Measurements from ENCODE around the gene TMEM205.
A peak's percentile ranks its signal among the peaks of the same experiment; 100 is the strongest.
"Not testable (repeated sequence)": the region's sequence is repeated elsewhere in the genome, so short reads cannot be mapped to it uniquely, and the experiment has no call there.

TMEM205 gene

DNA sequence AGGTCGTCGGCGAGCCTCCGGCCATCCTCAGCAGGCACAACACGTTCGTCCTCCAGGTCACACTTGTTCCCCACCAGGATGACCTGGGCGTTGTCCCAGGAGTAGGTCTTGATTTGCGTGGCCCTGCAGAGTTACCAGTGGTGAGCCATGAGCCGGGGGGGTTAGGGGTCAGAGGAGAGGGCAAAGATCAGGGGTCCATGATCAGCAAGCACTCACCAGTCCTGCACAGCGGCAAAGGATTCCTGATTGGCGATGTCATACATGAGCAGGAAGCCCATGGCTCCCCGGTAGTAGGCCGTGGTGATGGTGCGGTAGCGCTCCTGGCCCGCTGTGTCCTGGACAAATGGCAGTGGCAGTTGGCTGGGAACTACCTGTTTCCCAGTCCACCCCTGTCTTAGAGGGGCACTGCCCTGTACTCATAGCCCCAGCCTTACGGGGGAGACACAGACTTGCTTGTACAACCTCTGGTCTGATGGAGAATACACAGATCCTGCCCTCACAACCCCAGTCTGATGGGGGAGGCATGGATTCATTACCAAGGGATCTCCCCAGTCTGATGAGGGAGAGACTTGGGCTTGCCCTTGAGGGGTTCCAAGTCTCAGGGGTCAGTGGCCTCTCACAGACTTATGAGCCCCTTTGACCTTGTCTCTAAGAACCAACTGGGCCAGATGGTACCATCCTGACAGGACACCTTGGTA, 10.5 kb downstream of the TMEM205 start:
- no peak overlapping the region for H3K4me3 ChIP-seq (ENCODE audit: low read length)
- DNase-seq (ENCODE audit: low read depth): no peak
- H3K4me1 ChIP-seq (ENCODE audit: control insufficient read depth, insufficient read depth, low read length): peaks cover 12% of the 10 kb centered on the region
- no peaks in the 10 kb centered on the region for H3K9me3 ChIP-seq (ENCODE audit: control insufficient read depth, low read length)
- no peak overlapping the region for H3K9ac ChIP-seq (ENCODE audit: low read length)
- H3K27me3 ChIP-seq (replicated peaks; ENCODE audit: control insufficient read depth, insufficient read depth, low read length): no peaks in the 10 kb centered on the region
- H3K36me3 ChIP-seq (ENCODE audit: control insufficient read depth, insufficient read depth, low read length, severe bottlenecking): peaks cover 4% of the 10 kb centered on the region

GRCh38 chr19:11333838-11334237, 12.2 kb downstream of the TMEM205 start:
- H3K36me3 ChIP-seq (ENCODE audit: control insufficient read depth, insufficient read depth, low read length, severe bottlenecking); H3K4me1 ChIP-seq (ENCODE audit: control insufficient read depth, insufficient read depth, low read length); DNase-seq (ENCODE audit: low read depth); H3K9me3 ChIP-seq (ENCODE audit: control insufficient read depth, low read length); H3K27me3 ChIP-seq (replicated peaks; ENCODE audit: control insufficient read depth, insufficient read depth, low read length); H3K4me3 ChIP-seq (ENCODE audit: low read length); H3K9ac ChIP-seq (ENCODE audit: low read length): not testable (repeated sequence)

DNA sequence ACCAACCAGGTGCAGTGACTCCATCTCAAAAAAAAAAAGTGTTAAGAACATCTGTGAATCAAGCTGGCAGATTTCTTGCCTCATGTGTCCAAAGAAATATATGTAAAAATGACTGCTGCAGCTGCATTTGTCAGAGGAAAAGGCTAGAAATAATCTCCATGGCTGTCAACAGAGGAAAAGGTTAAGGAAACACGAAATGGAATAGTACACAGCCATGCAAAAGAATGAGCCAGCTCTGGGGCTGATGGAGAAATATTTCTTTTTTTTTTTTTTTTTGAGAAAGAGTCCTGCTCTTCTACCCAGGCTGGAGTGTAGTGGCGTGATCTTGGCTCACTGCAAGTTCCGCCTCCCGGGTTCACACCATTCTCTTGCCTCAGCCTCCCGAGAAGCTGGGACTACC, 13.2 kb downstream of the TMEM205 start:
- DNase-seq (ENCODE audit: low read depth): no peak
- Histone ChIP-seq H3K9ac (ENCODE audit: low read length) (no peak overlapping the region), H3K4me3 (ENCODE audit: low read length) (no peak overlapping the region), H3K4me1 (ENCODE audit: control insufficient read depth, insufficient read depth, low read length) (no peaks in the 10 kb centered on the region), H3K36me3 (ENCODE audit: control insufficient read depth, insufficient read depth, low read length, severe bottlenecking) (peaks cover 4% of the 10 kb centered on the region), H3K9me3 (ENCODE audit: control insufficient read depth, low read length) (no peaks in the 10 kb centered on the region), H3K27me3 (replicated peaks; ENCODE audit: control insufficient read depth, insufficient read depth, low read length) (no peaks in the 10 kb centered on the region)

DNA sequence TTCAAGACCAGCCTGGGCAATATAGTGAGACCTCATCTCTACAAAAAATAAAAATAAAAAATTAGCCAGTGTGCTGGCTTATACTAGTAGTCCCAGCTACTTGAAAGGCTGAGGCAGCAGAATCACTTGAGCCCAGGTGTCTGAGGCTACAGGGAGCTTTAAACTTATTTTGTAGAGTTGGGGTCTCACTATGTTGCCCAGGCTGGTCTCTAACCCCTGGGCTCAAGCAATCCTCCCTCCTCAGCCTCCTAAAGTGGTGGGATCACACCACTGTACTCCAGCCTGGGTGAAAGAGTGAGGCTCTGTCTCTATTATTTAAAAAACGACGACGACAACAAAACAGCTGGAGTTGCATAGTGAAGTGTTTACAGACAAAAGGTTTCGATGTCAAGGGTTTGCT, 14.6 kb downstream of the TMEM205 start:
- no peak overlapping the region for H3K4me3 ChIP-seq (ENCODE audit: low read length)
- peaks cover 4% of the 10 kb centered on the region for H3K36me3 ChIP-seq (ENCODE audit: control insufficient read depth, insufficient read depth, low read length, severe bottlenecking)
- H3K9me3 ChIP-seq (ENCODE audit: control insufficient read depth, low read length): no peaks in the 10 kb centered on the region
- H3K4me1 ChIP-seq (ENCODE audit: control insufficient read depth, insufficient read depth, low read length): no peaks in the 10 kb centered on the region
- no peaks in the 10 kb centered on the region for H3K27me3 ChIP-seq (replicated peaks; ENCODE audit: control insufficient read depth, insufficient read depth, low read length)
- no peak overlapping the region for H3K9ac ChIP-seq (ENCODE audit: low read length)
- DNase-seq (ENCODE audit: low read depth): no peak

DNA sequence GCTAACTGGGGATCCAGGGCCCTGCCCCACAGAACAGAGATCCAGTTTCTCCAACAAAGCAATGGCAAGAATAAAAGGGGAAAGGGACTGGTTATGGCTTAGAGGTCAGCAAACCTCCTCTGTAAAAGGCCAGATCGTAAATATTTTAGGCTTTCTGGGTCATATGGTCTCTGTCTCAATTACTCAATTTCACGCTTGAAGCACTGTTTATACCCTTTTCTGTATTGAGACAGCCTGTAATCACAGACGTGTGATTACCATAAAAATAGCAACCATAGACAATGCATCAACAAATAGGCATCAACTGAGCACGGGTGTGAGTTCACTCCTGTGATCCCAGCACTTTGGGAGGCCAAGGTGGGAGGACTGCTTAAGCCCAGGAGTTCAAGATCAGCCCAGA, 15.9 kb downstream of the TMEM205 start:
- no peaks in the 10 kb centered on the region for H3K9me3 ChIP-seq (ENCODE audit: control insufficient read depth, low read length)
- DNase-seq (ENCODE audit: low read depth): no peak
- H3K9ac ChIP-seq (ENCODE audit: low read length): no peak overlapping the region
- no peaks in the 10 kb centered on the region for H3K27me3 ChIP-seq (replicated peaks; ENCODE audit: control insufficient read depth, insufficient read depth, low read length)
- no peak overlapping the region for H3K4me3 ChIP-seq (ENCODE audit: low read length)
- peaks cover 2% of the 10 kb centered on the region for H3K36me3 ChIP-seq (ENCODE audit: control insufficient read depth, insufficient read depth, low read length, severe bottlenecking)
- no peaks in the 10 kb centered on the region for H3K4me1 ChIP-seq (ENCODE audit: control insufficient read depth, insufficient read depth, low read length)

- Histone ChIP-seq H3K9ac (ENCODE audit: low read length) (no peak overlapping the region), H3K27me3 (replicated peaks; ENCODE audit: control insufficient read depth, insufficient read depth, low read length) (no peaks in the 10 kb centered on the region), H3K9me3 (ENCODE audit: control insufficient read depth, low read length) (no peaks in the 10 kb centered on the region), H3K4me3 (ENCODE audit: low read length) (no peak overlapping the region), H3K4me1 (ENCODE audit: control insufficient read depth, insufficient read depth, low read length) (peaks cover 16% of the 10 kb centered on the region), H3K36me3 (ENCODE audit: control insufficient read depth, insufficient read depth, low read length, severe bottlenecking) (no peaks in the 10 kb centered on the region)
- no peak for DNase-seq (ENCODE audit: low read depth)
Measured at GRCh38 chr19:11325544-11325943, 20.5 kb downstream of the TMEM205 start.

GRCh38 chr19:11324748-11325389, 21.2 kb downstream of the TMEM205 start:
- Histone ChIP-seq H3K9me3 (ENCODE audit: control insufficient read depth, low read length) (no peaks in the 10 kb centered on the region), H3K4me3 (ENCODE audit: low read length) (no peak overlapping the region), H3K4me1 (ENCODE audit: control insufficient read depth, insufficient read depth, low read length) (peaks cover 16% of the 10 kb centered on the region), H3K36me3 (ENCODE audit: control insufficient read depth, insufficient read depth, low read length, severe bottlenecking) (no peaks in the 10 kb centered on the region), H3K27me3 (replicated peaks; ENCODE audit: control insufficient read depth, insufficient read depth, low read length) (no peaks in the 10 kb centered on the region), H3K9ac (ENCODE audit: low read length) (no peak overlapping the region)
- no peak for DNase-seq (ENCODE audit: low read depth)

DNA sequence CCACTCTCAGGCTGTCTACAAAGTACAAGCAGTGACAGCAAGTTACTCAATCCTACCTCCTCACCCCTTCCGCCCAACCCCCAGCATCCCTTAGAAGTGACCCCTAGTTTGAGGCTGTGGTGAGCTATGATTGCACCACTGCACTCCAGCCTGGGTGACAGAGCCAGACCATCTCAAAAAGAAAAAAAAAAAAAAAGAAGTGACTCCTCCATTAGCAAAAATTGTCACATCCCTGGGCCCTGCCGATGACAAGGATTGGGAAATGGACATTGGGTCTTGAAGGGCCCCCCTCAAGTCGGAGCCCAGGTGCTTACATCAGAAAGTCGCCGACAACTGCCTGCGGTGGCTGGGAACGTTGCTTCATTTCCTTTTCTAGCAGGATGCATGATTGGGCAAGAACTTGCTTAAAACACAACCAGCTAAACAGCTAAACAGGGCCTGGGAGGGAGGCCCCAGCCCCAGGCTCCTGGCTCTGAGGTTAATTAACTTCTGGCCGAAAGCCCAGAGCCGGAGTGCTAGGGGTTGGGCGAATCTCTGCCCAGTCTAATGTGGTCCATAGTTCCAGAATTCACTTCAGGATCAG, 21.9 kb downstream of the TMEM205 start:
- Histone ChIP-seq H3K27me3 (replicated peaks; ENCODE audit: control insufficient read depth, insufficient read depth, low read length) (no peaks in the 10 kb centered on the region), H3K36me3 (ENCODE audit: control insufficient read depth, insufficient read depth, low read length, severe bottlenecking) (no peaks in the 10 kb centered on the region), H3K4me1 (ENCODE audit: control insufficient read depth, insufficient read depth, low read length) (peaks cover 16% of the 10 kb centered on the region), H3K9ac (ENCODE audit: low read length) (peak overlapping the region; percentile 44), H3K9me3 (ENCODE audit: control insufficient read depth, low read length) (no peaks in the 10 kb centered on the region), H3K4me3 (ENCODE audit: low read length) (peak overlapping the region; percentile 36)
- peak; percentile 99 for DNase-seq (ENCODE audit: low read depth)

- Histone ChIP-seq H3K9me3 (ENCODE audit: control insufficient read depth, low read length) (no peaks in the 10 kb centered on the region), H3K27me3 (replicated peaks; ENCODE audit: control insufficient read depth, insufficient read depth, low read length) (no peaks in the 10 kb centered on the region), H3K36me3 (ENCODE audit: control insufficient read depth, insufficient read depth, low read length, severe bottlenecking) (no peaks in the 10 kb centered on the region), H3K4me3 (ENCODE audit: low read length) (peak overlapping the region; percentile 36), H3K4me1 (ENCODE audit: control insufficient read depth, insufficient read depth, low read length) (peaks cover 16% of the 10 kb centered on the region), H3K9ac (ENCODE audit: low read length) (peak overlapping the region; percentile 44)
- no peak for DNase-seq (ENCODE audit: low read depth)
Measured at GRCh38 chr19:11323601-11324078, 22.4 kb downstream of the TMEM205 start.

DNA sequence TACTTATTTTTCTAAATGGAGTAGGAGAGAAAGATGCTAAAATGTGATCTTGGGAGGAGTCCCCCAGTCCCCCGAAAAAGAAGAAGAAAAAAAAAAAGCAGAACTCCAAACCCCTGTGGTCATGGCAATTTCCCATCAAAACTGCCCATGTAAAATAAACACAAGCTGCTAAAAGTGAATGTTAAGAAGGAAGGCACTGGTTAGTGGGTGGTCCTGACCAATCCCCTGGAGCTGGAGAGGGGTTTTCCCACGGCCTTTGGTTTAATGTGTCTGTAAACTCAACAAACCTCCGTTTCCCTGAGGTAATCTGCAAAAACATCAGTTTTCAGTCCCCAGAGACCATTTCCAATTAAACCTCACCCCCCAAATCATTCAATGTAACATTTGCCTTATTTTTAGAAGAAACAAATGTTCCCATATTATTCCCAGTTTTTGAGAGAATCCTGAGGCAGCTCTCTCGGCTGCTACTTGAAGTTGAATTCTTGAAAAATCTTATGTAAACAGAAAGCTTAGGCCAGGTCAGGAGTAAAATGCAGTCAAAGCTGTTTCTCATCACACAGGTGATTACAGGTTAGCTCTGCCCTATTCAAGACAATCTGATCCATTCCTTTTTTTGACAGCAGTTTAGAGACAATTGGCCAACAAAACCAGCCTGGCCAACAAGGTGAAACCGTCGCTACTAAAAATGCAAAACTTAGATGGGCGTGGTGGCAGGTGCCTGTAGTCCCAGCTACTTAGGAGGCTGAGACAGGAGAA, 23.6 kb downstream of the TMEM205 start:
- no peak for DNase-seq (ENCODE audit: low read depth)
- H3K4me1 ChIP-seq (ENCODE audit: control insufficient read depth, insufficient read depth, low read length): peaks cover 16% of the 10 kb centered on the region
- no peak overlapping the region for H3K4me3 ChIP-seq (ENCODE audit: low read length)

More for the DNA sequence above, 23.6 kb downstream of the TMEM205 start:
- Histone ChIP-seq H3K36me3 (ENCODE audit: control insufficient read depth, insufficient read depth, low read length, severe bottlenecking) (no peaks in the 10 kb centered on the region), H3K9ac (ENCODE audit: low read length) (no peak overlapping the region), H3K9me3 (ENCODE audit: control insufficient read depth, low read length) (no peaks in the 10 kb centered on the region), H3K27me3 (replicated peaks; ENCODE audit: control insufficient read depth, insufficient read depth, low read length) (no peaks in the 10 kb centered on the region)
